Suppressor macrophage (primary cell): Measurements from ENCODE around the gene E2F1.
"Not testable (repeated sequence)": the region's sequence is repeated elsewhere in the genome, so short reads cannot be mapped to it uniquely, and the experiment has no call there.

Experiments used
- DNase-seq, 4 experiments: peaks; one replicate each; pipeline ENCODE4 v3.0.0-alpha.2; 2020 to 2022

The E2F1 gene

DNA sequence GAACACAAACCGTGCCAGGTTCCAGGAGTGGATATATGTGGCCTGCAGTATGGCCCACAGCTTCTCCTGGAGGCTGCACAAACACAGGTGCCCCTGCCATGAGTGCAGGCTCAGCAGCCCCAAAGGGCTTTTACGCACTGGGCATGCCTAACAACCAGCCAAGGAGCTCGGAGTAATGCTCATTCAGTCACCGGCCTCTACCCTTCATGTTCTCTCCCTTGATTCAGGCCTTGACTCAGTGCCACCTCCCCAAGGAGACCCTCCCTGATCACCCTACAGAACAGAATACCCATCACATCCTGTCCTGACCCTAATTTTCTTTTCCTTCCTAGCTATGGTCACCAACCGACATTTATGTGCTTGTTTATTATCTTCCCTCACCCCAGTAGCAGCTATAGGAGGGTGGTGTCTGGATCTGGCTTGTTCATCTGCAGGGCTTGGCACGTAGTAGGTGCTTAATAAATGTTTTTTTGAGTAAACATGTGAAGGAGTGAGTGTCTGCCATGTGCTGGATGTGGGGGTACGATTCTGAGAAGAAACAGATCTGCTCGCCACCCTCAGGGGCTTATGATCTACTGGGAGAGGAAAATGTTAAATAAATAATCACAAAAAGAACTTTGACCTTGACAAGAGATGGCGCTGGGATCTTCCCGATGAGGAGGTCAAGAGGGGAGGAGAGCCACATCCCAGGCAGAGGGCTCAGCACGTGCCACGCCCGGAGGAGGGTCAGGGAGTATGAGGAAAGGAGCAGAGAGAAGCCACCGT, 24.7 kb upstream of the E2F1 start:
- no peak for DNase-seq

DNA sequence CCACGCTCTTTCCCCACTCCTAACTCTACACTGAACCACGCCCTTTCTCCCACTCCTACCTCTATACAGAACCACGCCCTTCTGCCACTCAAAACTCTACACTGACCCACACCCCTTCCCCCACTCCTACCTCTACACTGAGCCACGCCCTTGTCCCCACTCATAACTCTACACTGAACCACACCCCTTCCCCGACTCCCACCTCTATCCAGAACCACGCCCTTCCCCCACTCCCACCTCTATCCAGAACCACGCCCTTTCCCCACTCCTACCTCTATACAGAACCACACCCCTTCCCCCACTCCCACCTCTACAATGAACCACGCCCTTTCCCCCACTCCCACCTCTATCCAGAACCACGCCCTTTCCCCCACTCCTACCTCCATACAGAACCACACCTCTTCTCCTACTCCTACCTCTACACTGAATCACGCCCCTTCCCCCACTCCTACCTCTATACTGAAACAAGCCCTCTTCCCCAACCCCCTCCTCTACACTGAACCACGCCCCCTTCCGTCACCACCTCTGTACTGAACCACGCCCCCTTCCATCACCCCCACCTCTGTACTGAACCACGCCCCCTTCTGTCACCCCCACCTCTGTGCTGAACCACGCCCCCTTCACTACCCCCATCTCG, 23.8 kb upstream of the E2F1 start:
- no peak for DNase-seq

DNA sequence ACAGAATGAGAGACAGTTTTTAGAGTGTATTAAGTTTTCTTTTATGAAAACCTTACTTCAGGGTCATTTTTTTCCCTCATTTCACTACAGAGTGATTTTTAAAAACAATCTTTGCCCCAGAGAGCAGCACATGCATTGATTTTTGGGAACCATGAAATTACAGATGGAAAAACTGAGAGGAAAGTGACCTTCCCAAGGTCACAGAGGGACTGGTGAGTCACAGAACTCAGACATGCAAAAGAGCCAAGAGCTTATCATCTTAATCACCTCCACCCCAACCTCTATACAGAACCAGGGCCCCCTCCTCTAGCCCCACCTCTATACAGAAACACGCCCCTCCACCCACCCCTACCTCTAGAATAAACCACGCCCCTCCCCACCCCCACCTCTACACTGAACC, 23.2 kb upstream of the E2F1 start:
- DNase-seq, result no peak

DNA sequence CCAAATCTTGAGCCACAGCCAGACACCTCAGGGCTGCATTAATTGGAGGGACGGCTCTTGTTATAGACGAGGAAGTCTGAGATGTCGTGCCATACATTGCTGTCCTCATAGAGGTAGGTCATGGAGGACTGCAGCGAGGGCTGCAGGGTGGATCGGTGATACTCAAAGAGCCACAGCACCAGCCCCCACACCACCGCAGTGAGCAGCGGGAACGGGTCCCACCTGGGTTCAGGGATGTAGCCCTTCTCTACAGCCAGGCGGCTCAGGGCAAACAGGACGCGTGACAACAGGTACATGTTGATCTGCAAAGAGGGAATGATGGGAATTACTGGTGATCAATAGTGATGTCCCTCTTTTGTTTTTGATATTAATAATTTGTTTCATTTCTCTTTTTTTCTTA, 21.5 kb upstream of the E2F1 start:
- DNase-seq, result no peak

DNA sequence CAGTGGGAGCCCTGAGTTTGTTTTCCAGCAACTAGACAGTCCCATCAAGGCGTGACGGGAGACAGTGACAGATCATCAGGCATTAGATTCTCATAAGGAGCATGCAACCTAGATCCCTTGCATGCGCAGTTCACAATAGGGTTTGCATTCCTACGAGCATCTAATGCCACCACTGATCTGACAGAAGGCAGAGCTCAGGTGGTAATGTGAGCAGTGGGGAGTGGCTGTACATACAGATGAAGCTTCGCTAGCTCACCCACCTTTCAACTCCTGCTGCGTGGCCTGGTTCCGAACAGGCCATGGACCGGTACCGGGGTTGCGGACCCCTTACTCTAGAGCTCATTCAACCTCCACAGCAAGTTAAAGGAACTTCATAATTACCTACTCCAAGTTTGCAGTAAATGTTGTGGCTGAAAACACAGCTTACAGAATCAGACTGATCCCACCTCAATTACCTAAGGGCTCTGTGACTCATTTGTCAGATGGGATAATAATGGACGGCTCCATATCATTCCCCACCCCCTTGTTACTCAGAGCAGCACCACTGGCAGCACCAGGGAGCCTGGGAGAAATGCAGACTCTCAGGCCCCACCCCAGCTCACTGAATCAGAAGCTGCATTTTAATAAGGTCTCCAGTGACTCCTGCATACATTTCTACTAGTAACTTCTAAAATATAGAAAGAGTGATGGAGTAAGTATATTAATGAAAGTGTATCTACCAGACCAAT, 18.2 kb upstream of the E2F1 start:
- DNase-seq, result no peak

DNA sequence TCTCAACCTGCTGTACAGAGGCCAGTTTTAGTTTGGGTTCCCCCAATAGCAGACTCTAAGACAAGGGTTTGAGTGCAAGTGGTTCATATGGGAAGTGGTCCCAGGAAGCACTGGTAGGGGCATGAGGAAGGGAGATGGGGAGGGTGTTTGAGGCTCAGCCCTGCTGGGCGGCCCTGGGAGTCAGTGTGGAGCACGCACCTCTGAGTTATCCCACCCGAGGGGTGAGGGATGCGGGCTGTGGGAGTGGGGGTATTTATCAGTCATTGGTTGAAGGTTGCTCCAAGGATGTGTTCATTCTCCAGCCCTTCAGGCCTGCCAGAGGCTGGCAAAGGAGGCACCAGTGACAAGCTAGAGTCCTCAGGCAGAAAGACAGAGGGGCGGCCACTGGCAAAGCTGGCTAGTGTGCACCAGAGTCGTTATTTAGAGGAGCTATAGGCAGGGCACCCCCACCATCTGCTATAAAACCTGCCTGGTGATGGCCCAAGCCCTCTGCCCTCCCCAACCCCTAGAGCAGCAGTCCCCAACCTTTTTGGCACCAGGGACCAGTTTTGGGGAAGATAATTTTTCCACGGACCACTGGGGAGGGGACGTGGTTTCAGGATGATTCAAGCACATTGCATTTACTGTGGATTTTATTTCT, 17.4 kb upstream of the E2F1 start:
- DNase-seq, result no peak

DNA sequence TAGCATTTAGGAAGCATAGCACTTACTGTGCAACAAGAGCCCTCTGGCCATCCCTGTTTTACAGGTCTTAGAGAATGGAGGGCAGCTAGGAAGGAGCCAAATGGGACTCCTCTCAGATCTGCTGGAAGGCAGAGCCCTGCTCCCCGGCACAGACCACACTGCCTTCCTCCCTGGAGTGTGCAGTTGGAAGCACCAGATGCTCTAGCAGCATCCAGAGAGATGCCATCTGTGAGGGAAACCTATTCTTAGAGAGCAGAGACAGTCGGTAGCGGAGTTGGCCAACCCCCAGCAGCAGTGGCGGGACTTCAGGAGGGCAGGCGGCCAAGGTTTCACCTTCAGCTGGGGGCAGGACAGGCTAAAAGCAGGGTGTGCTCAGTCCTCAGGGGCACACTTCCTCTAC, 16.7 kb upstream of the E2F1 start:
- DNase-seq, result no peak

DNA sequence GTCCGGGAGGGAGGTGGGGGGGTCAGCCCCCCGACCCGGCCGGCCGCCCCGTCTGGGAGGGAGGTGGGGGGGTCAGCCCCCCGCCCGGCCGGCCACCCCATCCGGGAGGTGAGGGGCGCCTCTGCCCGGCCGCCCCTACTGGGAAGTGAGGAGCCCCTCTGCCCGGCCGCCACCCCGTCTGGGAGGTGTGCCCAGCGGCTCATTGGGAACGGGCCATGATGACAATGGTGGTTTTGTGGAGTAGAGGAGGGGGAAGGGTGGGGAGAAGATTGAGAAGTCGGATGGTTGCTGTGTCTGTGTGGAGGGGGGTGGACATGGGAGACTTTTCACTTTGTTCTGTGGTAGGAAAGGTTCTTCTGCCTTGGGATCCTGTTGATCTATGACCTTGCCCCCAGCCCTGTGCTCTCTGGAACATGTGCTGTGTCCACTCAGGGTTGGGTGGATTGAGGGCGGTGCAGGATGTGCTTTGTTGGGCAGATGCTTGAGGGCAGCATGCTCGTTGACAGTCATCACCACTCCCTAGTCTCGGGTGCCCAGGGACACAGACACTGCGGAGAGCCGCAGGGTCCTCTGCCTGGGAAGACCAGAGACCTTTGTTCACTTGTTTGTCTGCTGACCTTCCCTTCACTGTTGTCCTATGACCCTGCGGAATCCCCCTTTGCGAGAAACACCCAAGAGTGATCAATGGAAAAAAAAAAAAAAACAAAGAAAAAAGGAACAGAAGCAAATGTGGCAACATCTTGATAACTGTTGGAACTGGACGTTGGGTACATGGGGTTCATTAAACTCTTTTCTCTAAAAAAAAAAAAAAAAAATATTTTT, 15.7 kb upstream of the E2F1 start:
- DNase-seq, result no peak

DNA sequence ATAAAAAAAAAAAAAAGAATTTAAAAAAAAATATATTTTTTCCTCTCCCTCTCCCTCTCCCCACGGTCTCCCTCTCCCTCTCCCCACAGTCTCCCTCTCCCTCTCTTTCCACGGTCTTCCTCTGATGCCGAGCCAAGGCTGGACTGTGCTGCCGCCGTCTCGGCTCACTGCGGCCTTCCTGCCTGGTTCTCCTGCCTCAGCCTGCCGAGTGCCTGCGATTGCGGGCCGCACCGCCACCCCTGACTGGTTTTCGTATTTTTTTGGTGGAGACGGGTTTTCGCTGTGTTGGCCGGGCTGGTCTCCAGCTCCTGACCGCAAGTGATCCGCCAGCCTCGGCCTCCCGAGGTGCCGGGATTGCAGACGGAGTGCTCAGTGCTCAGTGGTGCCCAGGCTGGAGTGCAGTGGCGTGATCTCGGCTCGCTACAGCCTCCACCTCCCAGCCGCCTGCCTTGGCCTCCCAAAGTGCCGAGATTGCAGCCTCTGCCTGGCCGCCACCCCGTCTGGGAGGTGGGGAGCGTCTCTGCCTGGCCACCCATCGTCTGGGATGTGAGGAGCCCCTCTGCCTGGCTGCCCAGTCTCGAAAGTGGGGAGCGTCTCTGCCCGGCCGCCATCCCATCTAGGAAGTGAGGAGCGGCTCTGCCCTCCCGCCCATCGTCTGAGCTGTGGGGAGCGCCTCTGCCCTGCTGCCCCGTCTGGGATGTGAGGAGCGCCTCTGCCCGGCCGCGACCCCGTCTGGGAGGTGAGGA, 14.7 kb upstream of the E2F1 start:
- not testable (repeated sequence) for DNase-seq

DNA sequence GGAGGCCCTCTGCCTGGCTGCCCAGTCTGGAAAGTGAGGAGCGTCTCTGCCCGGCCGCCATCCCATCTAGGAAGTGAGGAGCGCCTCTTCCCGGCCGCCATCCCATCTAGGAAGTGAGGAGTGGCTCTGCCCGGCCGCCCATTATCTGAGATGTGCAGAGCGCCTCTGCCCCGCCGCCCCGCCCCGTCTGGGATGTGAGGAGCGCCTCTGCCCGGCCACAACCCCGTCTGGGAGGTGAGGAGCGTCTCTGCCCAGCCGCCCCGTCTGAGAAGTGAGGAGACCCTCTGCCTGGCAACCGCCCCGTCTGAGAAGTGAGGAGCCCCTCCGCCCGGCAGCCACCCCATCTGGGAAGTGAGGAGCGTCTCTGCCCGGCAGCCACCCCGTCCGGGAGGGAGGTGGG, 12.8 kb upstream of the E2F1 start:
- DNase-seq, result not testable (repeated sequence)

DNA sequence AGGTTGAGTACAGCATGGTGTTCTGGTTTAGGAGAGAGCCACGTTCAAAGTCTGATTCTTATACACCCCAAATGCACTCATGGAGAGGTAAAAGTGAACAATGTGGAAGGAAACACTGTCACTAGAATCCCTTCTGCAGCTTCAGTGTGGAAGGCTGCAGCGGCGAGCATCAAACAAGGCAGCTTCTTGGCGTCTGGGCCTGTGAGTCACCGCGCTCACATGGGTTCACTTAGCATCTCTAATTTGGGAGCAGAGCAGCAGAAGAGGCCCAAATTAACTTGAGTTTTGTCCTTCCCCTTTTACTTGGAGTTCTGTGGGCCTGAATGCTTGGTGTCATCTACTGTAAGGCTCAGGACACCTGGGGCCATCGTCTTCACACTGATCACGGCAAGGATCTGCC, 10.9 kb upstream of the E2F1 start:
- peak in 1 of 4 experiments; percentile 15 for DNase-seq

DNA sequence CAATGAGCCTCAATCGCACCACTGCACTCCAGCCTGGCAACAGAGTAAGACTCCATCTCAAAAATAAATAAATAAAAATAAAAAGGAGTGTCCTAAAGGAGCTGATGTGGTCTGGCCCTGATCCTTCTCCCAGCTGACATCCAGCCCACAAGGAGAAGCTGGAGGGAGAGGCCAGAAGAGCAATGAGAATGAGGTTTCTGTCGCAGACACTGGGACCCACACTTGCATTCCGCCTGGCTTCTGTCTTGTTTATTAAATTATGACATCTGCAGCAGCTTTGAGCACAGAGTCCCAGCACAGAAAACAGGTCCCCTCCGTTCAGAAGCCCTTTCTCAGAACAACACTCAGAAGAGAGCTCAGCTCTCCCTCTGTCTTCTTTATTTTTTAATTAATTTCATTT, 10.3 kb upstream of the E2F1 start:
- DNase-seq, result no peak

DNA sequence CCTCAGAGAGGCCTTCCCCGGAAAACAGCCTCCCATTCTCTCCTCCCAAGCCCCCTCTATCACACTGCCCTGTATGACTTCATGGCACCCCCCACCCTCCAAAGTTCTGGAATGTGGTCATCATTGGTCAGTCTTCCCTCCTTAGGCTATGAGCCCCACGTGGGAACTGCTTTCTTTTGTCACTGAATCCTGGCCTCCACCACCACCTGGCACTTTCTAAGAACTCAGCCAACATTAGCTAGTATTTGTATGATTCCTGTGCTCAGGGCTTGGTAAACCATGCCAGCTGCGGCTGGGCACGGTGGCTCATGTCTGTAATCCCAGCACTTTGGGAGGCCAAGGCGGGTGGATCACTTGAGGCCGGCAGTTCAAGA, 8.4 kb upstream of the E2F1 start:
- DNase-seq, result no peak

DNA sequence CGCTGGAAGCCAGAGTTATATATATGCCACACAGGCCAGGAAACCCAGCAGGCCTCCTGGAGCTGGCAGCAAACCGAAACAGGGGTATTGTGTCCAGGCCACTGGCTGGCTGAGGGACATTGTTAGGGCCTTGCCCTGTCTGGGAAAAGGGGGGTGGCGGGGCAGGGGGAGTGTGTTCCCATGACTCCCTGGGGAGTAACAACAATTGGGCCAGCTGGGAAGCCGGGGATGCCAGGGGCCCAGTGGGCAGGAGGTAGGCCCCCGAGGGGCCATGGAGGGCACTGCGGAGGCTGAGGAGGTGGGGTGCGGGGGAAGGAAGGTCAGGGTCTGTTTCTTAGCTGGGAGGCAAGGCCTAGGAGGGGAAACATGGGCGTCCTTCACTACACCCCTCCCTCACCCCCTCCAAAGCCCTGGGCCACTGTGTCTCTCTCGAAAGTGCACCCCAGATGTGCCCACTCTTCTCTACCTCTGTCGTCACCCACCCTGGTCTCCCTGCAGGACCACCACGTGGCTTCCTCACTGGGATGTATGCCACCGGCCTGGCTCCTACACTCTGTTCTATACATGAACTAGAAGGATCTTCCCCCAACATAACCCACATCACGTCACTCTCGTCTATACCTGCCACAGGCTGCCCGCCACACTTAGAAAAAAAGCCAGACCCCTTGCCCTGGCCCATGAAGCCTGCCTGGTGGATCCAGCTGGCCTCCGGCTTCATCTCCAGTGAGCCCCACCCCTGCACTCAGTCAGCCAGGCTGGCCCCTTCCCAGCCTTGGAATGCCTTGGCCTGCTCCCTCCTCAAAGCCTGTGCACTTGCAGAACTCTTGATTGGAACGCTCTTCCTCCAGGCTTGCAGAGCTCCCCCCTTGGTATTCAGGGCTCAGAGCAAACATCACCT, 7.8 kb upstream of the E2F1 start:
- DNase-seq, result no peak

DNA sequence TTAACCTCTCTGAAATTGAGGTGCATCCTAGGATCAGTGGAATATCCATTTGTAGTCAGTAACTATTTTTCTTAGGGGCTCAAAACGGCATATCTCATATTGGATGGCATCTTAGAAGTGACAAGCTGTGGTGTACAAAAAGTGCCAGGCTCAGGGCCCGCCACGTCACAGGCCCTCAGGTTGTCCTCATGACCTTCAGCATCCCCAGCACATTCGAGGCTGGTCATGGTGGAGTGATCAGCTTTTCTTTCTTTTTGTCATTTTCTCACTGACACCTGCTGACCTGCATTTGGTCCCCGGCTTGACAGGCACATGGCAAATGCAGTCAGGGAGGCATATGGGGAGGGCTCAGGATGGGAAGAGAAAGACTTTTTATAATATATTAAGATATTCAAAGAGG, 7.1 kb upstream of the E2F1 start:
- DNase-seq, result no peak

DNA sequence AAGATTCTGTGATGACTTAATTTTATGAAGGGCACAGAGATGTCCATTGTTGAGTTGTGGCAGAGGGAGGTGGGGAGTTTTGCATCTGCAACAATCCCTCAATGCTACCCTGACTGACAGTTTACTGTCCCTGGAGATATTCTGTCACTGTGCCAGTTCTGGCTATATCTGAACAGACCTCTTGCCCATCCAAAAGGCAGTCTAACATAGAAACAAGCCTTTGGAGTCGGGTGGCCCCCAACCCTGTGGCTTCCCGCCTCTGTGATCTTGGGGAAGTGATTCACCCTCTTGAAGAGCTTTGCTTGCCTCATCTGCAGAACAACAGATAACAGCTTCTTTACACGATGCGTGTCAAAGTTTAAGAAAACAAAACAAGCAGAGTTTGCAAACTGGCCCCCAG, 3.8 kb upstream of the E2F1 start:
- peak; percentile 58 to 74 (median 69) for DNase-seq

DNA sequence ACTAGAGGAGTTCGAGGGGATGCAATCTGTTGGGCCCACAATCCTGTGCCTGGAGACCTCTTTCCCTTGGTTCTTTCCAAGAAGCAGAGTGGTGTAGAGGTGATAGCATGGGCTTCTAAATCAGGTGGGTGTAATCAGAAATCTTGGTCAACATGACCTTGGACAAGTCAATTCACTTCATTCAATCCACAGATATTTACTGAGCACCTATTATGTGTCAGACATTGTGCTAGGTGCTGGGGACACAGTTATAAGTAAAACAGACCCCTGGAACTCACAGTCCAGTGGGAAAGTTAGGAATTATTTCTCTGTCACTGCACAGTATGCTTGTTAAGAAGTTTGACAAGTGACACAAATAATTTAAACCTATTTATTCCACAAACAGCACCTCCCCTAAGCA, 3.3 kb upstream of the E2F1 start:
- DNase-seq, result no peak

DNA sequence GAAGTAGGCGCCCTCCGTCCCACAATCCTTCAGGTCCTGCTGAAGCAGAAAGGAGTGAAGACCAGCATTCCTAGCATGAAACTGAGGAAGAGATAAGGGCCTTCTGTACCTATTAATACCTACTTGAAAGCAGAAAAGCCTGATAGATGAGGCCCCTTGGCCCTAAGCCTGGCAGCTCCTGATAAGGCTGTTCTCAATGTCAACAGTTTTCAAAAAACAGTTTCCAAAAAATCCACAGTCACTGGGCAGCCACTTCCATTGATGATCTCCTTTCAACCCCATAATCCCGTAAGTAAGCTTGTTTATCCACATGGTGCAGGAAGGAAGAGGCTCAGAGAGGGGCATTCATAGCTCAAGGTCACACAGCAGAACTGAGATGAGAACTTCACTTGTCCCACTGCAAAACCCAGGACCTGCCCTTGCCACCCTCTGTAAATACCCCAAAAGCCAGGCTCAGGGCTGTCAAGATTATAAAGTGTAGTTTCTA, 2.8 kb upstream of the E2F1 start:
- no peak for DNase-seq

DNA sequence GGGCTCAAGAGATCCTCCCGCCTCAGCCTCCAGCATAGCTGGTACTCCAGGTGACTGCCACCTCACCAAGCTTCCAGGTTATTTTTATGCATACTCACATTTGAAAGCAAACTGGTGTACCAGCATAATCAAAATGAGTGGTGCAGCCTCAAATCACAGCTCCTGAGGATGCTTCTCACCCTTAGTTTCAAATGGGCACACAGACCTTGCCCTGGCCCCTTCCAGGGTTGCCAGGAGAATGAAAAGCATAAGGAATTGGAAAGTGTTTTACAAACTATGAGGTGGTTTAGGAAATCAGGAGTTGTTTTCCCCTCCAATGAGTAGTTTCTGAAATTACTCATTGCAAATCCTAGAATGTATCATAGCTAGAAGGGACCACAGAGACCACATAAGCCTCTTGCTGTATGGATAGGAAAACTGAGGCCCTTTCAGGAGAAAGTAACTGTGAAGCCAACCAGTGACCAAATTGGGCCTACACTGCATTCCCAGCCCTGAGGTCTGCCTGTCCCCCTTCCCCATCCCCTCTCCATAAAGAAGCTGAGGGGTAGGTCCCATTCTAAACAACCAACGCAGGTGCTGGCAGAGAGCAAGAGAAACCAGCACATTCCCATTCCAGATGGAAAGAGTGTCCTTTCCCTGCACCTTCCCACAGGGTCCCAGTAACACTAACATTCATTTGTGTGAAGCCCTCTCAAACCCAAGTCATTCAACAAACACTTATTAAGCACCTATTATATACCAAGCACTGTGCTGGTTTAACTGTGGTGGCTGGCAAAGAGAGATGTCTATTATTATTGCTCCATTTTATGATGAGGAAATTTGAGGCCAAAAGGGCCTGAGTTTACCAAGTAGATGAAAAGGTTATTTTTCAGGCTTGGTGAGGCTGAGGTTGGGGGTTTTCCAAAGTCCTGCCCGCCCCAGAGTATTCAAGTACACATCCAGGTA, 2.1 kb upstream of the E2F1 start:
- no peak for DNase-seq
